Loucy (cell line): ENCODE measurements around the gene S100A8.

Experiments
- CTCF ChIP-seq: fragments of 200-600 bp; sonication (generic); conservative IDR thresholded peaks from 2 replicates; pipeline ENCODE4 v1.5.1; 2014; ENCODE audit warnings: mild to moderate bottlenecking, antibody characterized with exemption, low read length
- EZH2phosphoT487 ChIP-seq: fragments of 200-600 bp; IDR thresholded peaks from 2 replicates; pipeline ENCODE4 v1.6.1; 2018; ENCODE audit warnings: antibody characterized with exemption, mild to moderate bottlenecking, moderate library complexity, borderline replicate concordance

- no peak for TF ChIP-seq CTCF
- no peak for TF ChIP-seq EZH2phosphoT487
Observed at GRCh38 chr1:153402226-153402625, 11.4 kb upstream of the S100A8 start.
